Fibroblast of the aortic adventitia (primary cell): ENCODE data around the gene G6PD. TPM values are rescaled to one million over a fixed set of nuclear protein-coding genes. Genes with fewer than 3 reads are reported as not detected.
"Not testable (repeated sequence)": the region's sequence is repeated elsewhere in the genome, so short reads cannot be mapped to it uniquely, and the experiment has no call there.

Experiments
- DNase-seq: peaks from one replicate; pipeline ENCODE4 v3.0.0-alpha.2; 2010; ENCODE audit warnings: low read depth
- H3K4me3 ChIP-seq: 2 replicates; pipeline ENCODE4 v1.5.1; 2011; ENCODE audit warnings: low read depth, mild to moderate bottlenecking, control low read depth, low read length, moderate library complexity
- CTCF ChIP-seq: IDR thresholded peaks from 2 replicates; pipeline ENCODE4 v1.5.1; 2011; ENCODE audit warnings: mild to moderate bottlenecking, low read length, control low read depth, inconsistent platforms; ENCODE audit not compliant: insufficient read depth
- total RNA-seq: library from RNA; depleted of rRNA; stranded (reverse); fragments of >200 nt; gene quantifications from 2 replicates; pipeline ENCODE4 v1.2.3, GENCODE V29; 2012; ENCODE audit warnings: low replicate concordance

G6PD gene
- total RNA-seq, 1 donor, result 126 TPM

DNA sequence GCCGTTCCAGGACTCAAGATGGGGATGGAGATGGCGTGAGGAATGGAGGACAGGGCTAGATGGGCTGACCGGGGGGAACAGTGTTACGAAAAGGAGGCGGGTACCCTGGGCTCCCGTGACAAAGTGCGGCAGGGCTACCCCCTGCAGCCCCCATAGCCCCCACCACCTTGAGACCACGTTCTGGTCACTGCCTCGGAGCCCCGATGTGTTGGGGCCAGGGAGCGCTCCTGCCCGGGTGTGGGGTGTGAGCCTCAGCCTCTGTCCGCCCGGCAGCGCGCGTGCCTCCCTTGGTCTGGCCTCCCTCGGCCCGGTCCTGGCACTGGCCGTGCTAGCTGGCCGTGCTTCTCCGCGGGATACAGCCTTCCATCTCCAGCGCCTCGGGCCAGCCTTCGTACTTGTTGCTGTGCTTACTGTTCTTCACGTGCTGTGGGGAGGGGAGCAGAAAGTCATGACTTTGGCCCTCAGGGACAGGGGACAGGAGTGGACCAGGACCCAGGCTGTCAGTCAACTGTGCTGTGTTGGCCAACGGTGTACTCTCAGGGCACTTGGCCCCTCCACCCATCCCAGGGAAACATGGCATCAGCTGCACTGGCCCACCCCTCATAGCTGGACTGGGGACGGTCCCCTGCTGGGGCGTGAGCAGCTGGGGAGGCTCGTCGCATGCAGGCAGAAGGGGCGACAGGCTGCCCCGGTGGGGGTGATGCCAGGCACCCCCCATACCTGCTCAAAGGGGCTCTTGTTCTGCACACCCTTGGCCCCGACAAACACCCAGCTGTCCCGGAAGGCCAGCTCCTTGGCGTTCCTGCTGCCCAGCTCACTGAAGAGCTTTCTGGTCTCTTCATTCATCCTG is 39.9 kb downstream of the G6PD start:
- H3K4me3 ChIP-seq, result no peak overlapping the region
- TF ChIP-seq CTCF, result no peak
- DNase-seq, result no peak

GRCh38 chrX:154505734-154506133 is 40.9 kb downstream of the G6PD start:
- H3K4me3 ChIP-seq, result no peak overlapping the region
- no peak for DNase-seq
- TF ChIP-seq CTCF, result no peak

DNA sequence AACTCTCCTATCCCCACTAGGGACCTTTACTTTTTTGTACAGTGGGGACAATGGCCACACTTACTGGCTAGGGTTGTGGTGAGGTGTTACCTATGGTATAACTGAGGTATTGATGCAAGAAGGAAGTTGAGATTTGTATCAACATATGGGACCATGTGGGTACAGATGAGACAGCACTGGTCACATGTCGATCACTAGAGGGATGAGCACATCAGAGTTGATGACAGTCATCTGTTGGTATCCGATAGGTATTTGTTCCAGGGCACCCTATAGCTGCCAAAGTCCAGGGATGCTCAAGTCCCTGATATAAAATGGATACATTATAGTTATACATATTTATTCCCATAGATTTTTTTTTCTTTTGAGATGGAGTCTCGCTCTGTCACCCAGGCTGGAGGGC is 43.7 kb downstream of the G6PD start:
- H3K4me3 ChIP-seq, result no peak overlapping the region
- DNase-seq, result no peak
- TF ChIP-seq CTCF, result no peak

- no peak overlapping the region for H3K4me3 ChIP-seq
- DNase-seq, result no peak
- TF ChIP-seq CTCF, result no peak
These were observed 44.5 kb downstream of the G6PD start for GRCh38 chrX:154502098-154502497.

DNA sequence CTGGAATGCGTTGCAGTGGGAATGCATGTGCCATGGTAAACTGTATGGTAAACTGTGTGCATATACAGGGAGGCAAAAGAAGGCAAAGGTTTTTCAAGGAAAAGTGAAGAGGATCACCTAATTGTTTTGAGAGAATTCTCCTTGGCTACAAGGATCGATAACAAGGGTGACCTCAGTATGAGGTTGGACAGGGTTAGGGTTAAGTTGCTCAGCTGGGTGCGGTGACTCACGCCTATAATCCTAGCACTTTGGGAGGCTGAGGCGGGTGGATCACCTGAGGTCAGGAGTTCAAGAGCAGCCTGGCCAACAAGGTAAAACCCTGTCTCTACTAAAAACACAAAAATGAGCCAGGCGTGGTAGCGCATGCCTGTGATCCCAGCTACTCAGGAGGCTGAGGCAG is 45.2 kb downstream of the G6PD start:
- H3K4me3 ChIP-seq, DNase-seq: not testable (repeated sequence)

DNA sequence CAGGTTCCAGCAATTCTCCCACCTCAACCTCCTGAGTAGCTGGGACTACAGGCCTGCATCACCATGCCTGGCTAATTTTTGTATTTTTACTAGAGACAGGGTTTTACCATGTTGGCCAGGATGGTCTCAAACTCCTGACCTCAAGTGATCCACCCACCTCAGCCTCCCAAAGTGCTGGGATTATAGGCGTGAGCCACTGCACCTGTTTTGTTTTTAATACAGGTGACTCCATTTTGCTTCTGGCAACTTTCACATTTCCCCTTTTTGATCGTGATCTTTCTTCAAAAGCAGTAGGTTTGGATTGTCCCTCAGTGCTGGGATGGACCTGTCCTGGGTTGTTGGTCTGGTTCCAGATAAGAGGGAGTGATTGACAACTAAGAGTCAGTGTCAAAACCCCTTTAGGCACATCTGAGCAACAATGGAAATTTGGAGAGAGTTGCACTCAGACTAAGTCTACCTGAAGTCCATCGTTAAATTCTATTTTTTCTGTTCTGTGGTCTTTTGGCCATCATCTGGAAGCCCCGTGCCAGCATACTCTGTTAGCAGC is 50.0 kb downstream of the G6PD start:
- H3K4me3 ChIP-seq, DNase-seq: not testable (repeated sequence)

- DNase-seq, result no peak
- H3K4me3 ChIP-seq, result no peak overlapping the region
- TF ChIP-seq CTCF, result no peak
These were observed 51.1 kb downstream of the G6PD start for GRCh38 chrX:154495472-154495922.

GRCh38 chrX:154494715-154495114 is 51.9 kb downstream of the G6PD start:
- no peak overlapping the region for H3K4me3 ChIP-seq
- no peak for TF ChIP-seq CTCF
- no peak for DNase-seq
